Cardiac fibroblast (primary cell): ENCODE measurements around the gene NFRKB.
"Not testable (repeated sequence)": the region's sequence is repeated elsewhere in the genome, so short reads cannot be mapped to it uniquely, and the experiment has no call there.

Experiments used
- DNase-seq, 2 donors: peaks; one replicate each; pipeline versions ENCODE4 v3.0.0 to v3.0.0-alpha.2; 2010; ENCODE audit warnings: low read depth in 2 of 2
- H3K4me3 ChIP-seq, 2 donors: replicated peaks in 1 of 2; 1 replicate in 1 of 2; 2 replicates in 1 of 2; pipeline ENCODE4 v1.5.1; 2011; ENCODE audit warnings: low read depth in 2 of 2, low read length in 2 of 2, mild to moderate bottlenecking in 2 of 2, moderate library complexity in 1 of 2
- CTCF ChIP-seq: IDR thresholded peaks from one replicate; pipeline ENCODE4 v1.5.1; 2011; ENCODE audit warnings: low read depth, mild to moderate bottlenecking, low read length, inconsistent platforms

The NFRKB gene

GRCh38 chr11:129880311-129880710, 15.1 kb downstream of the NFRKB start:
- TF ChIP-seq CTCF: no peak
- H3K4me3 ChIP-seq: no peak overlapping the region
- DNase-seq: no peak

- no peak overlapping the region for H3K4me3 ChIP-seq
- no peak for TF ChIP-seq CTCF
- no peak for DNase-seq
Observed at GRCh38 chr11:129871914-129872313, 23.5 kb downstream of the NFRKB start.

GRCh38 chr11:129868626-129869025, 26.8 kb downstream of the NFRKB start:
- DNase-seq, H3K4me3 ChIP-seq: not testable (repeated sequence)

GRCh38 chr11:129866311-129866710, 29.1 kb downstream of the NFRKB start:
- no peak for TF ChIP-seq CTCF
- H3K4me3 ChIP-seq: no peak overlapping the region
- DNase-seq: no peak

- no peak for DNase-seq
- TF ChIP-seq CTCF: no peak
- H3K4me3 ChIP-seq: no peak overlapping the region
Observed at GRCh38 chr11:129865701-129866100, 29.7 kb downstream of the NFRKB start.

GRCh38 chr11:129864811-129865210, 30.6 kb downstream of the NFRKB start:
- no peak for TF ChIP-seq CTCF
- DNase-seq: no peak
- H3K4me3 ChIP-seq: no peak overlapping the region

- DNase-seq: peak; percentile 94 to 96
- H3K4me3 ChIP-seq: no peak overlapping the region
- TF ChIP-seq CTCF: no peak
Observed at GRCh38 chr11:129861702-129862522, 33.5 kb downstream of the NFRKB start.
